Central memory CD4-positive, alpha-beta T cell (primary cell): Measurements from ENCODE around the gene PUDP.
A peak's percentile ranks its signal among the peaks of the same experiment; 100 is the strongest.
"Not testable (repeated sequence)": the region's sequence is repeated elsewhere in the genome, so short reads cannot be mapped to it uniquely, and the experiment has no call there.

ENCODE experiments used
- DNase-seq: peaks from one replicate; pipeline ENCODE4 v3.0.0; 2022

PUDP gene

DNA sequence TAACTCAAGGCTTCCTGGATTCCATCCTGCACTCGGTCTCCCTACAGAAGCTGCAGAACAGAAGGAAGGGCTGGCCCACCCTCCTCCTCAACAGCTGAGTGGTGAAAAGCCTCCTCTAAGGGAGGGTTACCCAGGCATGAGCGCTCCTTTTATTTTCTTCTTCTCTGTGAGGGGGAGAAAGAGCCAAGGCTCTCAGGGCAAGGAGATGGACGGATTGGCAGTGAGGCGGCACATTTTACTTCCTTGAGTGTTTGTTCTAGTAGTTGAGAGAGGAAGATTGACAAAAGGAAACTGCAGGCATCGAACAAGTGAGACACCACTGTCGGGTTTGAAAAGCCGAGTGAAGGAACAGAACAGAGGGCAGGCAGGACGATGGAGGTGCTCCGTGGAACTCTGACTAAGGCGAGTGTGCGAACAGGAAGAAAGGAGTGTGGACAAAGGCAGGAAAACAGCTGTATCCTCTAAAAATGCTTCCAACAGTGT lies 38.9 kb downstream of the PUDP start:
- no peak for DNase-seq

DNA sequence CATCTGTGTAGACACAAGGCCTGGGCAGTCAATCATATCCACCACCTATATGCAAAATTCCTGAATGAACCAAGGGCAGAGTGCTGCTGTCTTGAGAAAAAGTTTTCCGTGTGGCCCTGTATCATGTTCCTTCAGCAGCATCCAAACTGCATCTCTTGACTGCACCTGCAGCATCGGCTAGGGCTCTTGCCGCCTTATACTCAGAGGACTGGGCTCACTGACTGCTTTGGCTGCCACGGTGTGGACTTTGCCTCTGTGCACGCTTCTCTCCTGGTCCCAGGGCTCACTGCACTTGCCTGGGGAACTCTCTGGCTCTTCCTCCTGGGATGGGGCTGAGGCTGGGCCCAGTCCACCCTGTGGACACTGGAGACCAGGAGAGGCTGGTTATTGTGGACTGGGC lies 39.9 kb downstream of the PUDP start:
- no peak for DNase-seq

- DNase-seq: no peak
These were observed 41.3 kb downstream of the PUDP start for GRCh38 chrX:7106649-7107048.

- DNase-seq: no peak
These were observed 45.8 kb downstream of the PUDP start for GRCh38 chrX:7102119-7102518.

- no peak for DNase-seq
These were observed 47.9 kb downstream of the PUDP start for GRCh38 chrX:7100022-7100421.

GRCh38 chrX:7095657-7096056 lies 52.3 kb downstream of the PUDP start:
- DNase-seq: not testable (repeated sequence)

DNA sequence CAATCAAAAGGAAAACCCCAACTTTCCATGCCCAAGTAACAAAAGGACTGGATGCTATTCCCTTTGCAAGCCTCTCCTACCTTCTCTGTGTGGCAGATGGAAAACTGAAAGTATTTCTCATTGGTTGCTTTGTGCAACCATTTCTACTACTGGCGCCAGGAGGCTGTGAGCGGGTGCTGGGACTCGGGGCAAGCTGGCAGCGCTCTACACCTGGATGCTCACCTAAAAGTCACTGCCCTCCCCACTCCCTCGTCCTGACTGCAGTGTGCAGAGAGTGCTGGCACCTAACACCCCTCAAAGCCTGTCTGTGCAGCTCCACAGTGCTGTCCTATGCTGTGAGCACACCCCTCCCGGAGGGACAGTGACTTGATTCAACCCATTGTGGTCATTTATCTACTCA lies 54.6 kb downstream of the PUDP start:
- no peak for DNase-seq

GRCh38 chrX:7092543-7092942 lies 55.4 kb downstream of the PUDP start:
- DNase-seq: no peak

DNA sequence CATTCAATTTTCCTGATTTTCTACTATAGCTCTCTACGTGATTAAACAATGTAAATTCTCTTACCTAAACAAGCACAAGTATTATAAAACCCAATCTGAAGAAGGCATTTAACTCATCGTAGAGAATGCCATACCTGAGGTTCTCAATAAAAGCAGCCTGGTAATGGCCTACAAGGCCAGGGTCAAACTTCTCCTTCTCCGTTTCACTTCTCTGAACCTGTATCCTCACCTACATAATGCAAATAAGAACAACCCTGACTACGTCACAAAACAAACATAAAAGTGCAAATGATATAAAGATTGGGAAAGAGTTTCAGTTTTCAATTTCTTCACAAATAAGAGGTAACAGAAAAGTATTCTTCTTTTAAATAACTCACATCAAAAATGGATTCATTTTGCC lies 56.0 kb downstream of the PUDP start:
- DNase-seq: no peak

GRCh38 chrX:7090641-7091040 lies 57.3 kb downstream of the PUDP start:
- no peak for DNase-seq

DNA sequence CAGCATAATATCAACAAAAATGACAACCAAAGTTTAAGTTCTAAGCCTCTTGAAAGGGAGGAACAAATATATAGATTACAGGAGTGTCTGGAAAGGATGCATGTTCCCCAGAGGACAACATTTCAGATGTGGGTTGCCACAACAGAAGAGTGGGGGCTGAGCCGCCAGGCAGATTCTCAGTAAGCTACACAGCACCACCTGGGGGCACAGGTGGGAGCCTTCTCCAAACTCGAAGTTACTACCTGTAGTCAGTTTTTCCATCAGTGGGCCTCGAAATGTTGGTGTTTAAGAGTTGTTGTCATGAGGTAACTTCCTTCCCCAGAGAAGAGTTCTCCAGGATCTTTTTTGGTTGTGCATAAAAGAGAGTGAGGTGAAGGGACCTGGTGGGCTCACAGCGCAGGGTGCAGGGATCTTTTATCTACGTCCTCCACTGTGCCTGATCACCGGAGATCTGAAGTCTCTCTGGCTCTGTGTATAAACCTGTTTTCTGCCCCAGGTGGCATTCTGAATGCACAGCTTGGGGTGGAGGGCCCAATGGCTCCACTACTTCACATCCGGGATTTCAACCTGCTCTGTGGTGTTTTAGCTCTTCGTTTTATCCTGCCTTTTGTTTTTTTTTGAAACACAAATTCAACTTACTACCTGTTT lies 58.9 kb downstream of the PUDP start:
- DNase-seq: peak; percentile 35

DNA sequence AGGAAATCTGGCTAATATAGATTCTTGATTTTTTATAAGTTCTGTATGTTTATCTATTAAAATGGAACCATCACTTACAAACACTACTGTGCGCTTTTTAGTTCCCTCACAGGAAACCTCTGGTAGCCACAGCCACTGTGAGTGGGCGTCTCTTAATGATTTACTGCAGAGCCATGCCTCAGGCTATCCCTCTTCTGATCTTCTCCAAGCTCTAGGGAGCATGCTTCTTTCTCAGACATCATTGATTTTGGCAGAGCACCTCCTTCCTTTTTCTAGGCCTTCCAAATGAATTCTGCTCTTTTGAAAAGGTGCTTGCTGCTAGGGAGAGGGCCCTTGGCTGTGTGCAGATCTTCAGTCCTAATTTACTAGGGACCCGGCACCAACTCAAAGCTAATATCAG lies 61.6 kb downstream of the PUDP start:
- DNase-seq: no peak

- no peak for DNase-seq
These were observed 62.1 kb downstream of the PUDP start for GRCh38 chrX:7085879-7086278.

DNA sequence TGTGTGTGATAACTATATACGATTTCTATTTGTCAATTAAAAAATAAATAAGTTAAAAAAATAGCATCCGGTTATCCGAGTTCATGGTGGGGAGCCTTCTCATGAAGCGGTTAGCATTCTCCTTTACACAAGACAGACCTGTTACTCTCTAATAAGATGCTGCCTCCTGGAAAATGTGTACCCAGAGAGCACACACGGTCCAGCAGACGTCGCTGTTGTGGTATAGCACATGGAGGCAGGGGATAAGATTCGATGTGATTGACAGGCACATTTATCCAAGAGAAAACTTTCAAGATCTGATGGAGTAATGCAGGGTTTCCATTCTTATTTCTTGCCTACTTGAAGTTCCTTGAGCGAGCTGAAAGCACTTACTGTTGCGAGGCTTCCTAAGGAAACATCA lies 63.1 kb downstream of the PUDP start:
- DNase-seq: no peak

GRCh38 chrX:7083468-7084396 lies 64.2 kb downstream of the PUDP start:
- peak; percentile 78 for DNase-seq

DNA sequence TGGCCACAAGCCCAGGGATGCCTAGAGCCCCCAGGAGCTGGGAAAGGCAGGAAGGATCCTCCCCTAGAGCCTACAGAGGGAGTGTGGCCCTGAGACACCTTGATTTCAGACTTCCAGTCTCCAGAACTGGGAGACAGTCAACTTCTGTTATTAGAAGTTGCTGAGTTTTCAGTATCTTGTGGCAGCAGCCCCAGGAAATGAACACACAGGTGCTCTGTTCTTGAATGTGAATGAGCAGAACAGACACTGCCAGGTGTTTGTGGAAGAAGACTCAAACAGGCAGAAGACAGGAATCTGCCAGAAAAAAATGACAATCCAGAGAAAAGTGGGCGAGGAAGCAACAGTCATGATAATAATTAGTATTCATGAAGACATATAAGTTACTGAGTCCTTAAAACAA lies 64.9 kb downstream of the PUDP start:
- no peak for DNase-seq

DNA sequence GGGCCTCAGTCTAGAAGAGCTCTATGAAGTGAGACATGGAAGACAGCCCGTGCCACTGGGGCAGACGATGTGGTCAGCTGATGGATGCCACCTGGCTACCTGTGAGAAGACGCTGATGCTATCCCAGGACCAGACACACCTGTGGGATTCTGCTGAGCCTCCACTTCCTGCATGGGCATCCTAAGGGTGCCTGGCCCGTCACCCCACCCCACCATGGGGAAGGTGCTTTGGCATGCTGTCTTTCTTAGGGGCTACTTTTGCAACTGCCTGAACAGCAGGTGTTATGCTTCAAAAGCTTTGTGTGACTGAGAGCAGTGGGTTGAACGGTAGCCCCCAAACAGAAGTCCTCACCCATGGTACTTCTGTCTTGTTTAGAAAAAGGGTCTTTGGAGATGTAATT lies 65.4 kb downstream of the PUDP start:
- DNase-seq: no peak

DNA sequence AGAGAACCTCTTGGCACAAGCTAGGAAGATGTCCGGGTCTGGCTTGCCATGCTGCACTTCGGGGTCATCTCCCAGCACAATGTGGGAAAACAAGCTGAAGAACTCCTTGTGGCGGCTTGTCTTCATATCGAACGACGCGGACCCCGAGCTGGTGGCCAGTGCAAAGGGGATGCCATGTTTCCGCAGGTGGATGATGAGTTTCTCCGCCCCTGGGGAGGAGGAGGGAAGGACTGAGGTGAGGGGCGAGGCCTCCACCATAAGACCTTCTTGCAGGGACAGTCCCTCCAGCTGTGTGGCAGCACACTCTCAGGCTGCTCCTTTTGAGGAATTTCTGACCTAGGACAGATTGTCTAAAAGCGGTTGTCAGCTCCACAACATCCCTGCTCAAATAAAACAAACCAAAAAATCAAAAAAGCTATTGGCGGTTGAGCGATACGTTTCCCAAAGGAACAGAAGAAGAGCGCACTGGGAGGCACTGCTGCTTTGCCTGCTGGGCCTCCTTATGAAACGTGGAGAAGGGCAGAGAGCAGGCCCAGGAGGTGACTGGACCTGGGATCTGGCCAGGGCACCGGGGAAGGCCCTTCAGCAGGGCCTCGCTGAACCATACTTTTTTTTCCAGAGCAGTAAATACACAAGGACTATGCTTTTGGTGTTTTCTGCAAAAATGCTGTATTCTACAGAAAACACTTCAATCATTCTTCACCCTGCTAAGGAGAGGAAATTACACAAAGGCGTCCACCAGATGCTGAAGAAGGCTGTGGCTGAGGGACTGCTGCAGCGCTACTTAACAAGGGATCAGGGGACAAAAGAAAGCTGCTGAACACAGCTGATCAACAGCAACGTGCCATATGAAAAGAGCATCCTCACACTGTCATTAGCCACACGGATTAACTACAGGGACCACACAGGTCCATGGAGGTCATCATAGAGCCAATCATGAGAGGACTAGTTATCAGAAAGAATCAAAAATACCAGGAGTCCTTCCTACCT lies 70.4 kb downstream of the PUDP start:
- DNase-seq: no peak

GRCh38 chrX:7076245-7076661 lies 71.7 kb downstream of the PUDP start:
- DNase-seq: no peak

- DNase-seq: no peak
These were observed 73.1 kb downstream of the PUDP start for GRCh38 chrX:7074908-7075204.

DNA sequence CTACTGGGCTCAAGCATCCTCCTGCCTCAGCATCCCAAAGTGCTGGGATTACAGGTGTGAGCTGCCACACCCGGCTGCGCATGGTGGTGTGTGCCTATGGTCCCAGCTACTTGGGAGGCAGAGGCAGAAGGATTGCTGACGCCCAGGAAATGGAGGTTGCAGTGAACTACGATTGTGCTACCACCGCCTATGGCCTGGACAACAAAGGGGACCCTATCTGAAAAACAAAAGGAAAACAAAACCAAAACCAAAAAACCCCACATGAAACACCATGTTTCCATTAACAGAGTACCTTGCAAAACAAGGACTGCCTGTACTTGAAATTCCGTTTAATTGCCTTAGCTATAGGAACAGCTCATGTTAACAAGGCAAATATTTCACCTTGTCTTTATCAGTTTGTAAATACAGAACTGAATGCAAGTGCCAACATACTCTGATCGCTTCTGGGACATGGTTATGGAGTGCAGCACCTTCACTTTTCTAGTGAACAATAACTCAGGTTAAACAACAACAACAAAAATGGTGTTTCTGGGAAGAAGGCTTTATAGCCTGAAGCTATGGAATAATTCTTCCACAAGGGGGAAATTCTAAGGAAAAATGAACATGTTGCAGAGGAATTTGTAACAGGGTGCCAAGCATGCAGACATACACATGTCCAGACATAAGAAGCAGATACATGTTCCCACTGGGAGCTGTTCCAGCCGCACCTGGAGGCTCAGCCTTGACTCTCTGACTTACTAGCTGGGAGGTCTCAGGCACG lies 73.6 kb downstream of the PUDP start:
- no peak for DNase-seq

DNA sequence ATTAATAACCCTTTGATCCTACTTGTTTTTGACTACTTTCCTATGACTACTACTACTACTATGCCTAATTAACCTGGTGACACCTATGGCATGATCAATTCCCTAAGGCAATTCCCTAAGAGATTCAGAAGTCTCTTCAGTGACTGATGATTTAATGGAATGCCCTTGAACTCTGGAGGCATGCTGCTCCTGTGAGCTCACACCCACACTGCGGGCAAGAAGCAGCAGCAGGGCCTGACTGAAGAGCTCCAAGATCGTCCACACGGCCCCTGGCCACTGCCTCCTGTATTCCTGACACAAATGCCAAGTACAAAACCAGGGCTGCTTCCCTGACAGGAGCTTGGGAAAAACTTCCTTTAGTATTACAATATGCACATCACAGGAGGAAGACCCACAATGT lies 74.6 kb downstream of the PUDP start:
- no peak for DNase-seq
